Caco-2 (cell line): ENCODE results near the gene FAM170B. TPM values are rescaled to one million over a fixed set of nuclear protein-coding genes. Genes with fewer than 3 reads are reported as not detected.

Experiments
- BruUV-seq: library from RNA; stranded (reverse); fragments of 400-500 nt; replicated peaks from 2 replicates; lab custom pipeline; 2021; lab: Mats Ljungman, UMichigan
- CTCF ChIA-PET: fragments of 300-600 bp; sonication (Branson Sonifier 250); formaldehyde crosslinking; loops from one replicate; lab custom pipeline; 2022; ENCODE audit warnings: antibody characterized with exemption; lab: Charles Lee
- POLR2A ChIA-PET: fragments of 300-600 bp; sonication (Branson Sonifier 250); formaldehyde crosslinking; loops from one replicate; lab custom pipeline; 2022; ENCODE audit warnings: antibody characterized with exemption; lab: Charles Lee
- DNase-seq, 2 experiments: peaks; one replicate each; pipeline versions ENCODE4 v3.0.0 to v3.0.0-alpha.2; 2020 to 2022
- H3K27me3 ChIP-seq: replicated peaks from 2 replicates; pipeline ENCODE4 v1.6.0; 2011; ENCODE audit warnings: low read length; ENCODE audit not compliant: control insufficient read depth, insufficient read depth
- H3K36me3 ChIP-seq: 2 replicates; pipeline ENCODE4 v1.5.1; 2011; ENCODE audit warnings: low read length; ENCODE audit not compliant: control insufficient read depth, insufficient read depth
- H3K4me1 ChIP-seq: fragments of 250-450 bp; sonication (Bioruptor Pico); 2 replicates; pipeline ENCODE4 v1.5.1; 2020; ENCODE audit warnings: mild to moderate bottlenecking
- H3K4me3 ChIP-seq: 2 replicates; pipeline ENCODE4 v1.5.1; 2011; ENCODE audit warnings: low read depth, mild to moderate bottlenecking, control low read depth, low read length
- H3K9me3 ChIP-seq: fragments of 250-450 bp; sonication (Bioruptor Pico); 2 replicates; pipeline ENCODE4 v1.5.1; 2020; ENCODE audit warnings: mild to moderate bottlenecking, moderate library complexity
- H3K27ac Mint-ChIP-seq: one replicate; pipeline ENCODE4 v1.8.0; 2022; ENCODE audit warnings: mixed read lengths; ENCODE audit not compliant: unreplicated experiment
- H3K27me3 Mint-ChIP-seq: one replicate; pipeline ENCODE4 v1.8.0; 2022; ENCODE audit warnings: mixed read lengths; ENCODE audit not compliant: insufficient read depth, unreplicated experiment
- H3K36me3 Mint-ChIP-seq: one replicate; pipeline ENCODE4 v1.8.0; 2022; ENCODE audit warnings: mild to moderate bottlenecking, mixed read lengths; ENCODE audit not compliant: insufficient read depth, unreplicated experiment
- H3K4me1 Mint-ChIP-seq: one replicate; pipeline ENCODE4 v1.8.0; 2022; ENCODE audit warnings: low read depth, mixed read lengths; ENCODE audit not compliant: unreplicated experiment
- H3K4me3 Mint-ChIP-seq: one replicate; pipeline ENCODE4 v1.8.0; 2022; ENCODE audit warnings: mild to moderate bottlenecking, moderate library complexity, mixed read lengths; ENCODE audit not compliant: unreplicated experiment
- H3K9me3 Mint-ChIP-seq: one replicate; pipeline ENCODE4 v1.8.0; 2022; ENCODE audit warnings: mixed read lengths; ENCODE audit not compliant: unreplicated experiment
- intact Hi-C: fragments of 100-400 bp; cut with micrococcal nuclease; formaldehyde crosslinking; loops from one replicate; pipeline ENCODE4 v1.10.0; 2022; ENCODE audit not compliant: unreplicated experiment
- total RNA-seq: library from RNA; stranded (reverse); gene quantifications from 2 replicates; pipeline ENCODE4 v1.2.3, GENCODE V29; 2022
- TF ChIP-seq, protein P1 (sequence below), 2 experiments: fragments of 200-600 bp in 1 of 2; IDR thresholded peaks; 1 replicate in 1 of 2; 2 replicates in 1 of 2; pipeline versions ENCODE4 v1.5.1 to v1.8.0; 2011 to 2022; ENCODE audit warnings: antibody characterized with exemption in 1 of 2, control low read depth in 1 of 2, inconsistent platforms in 1 of 2, low read depth in 1 of 2, low read length in 1 of 2, mild to moderate bottlenecking in 1 of 2, moderate library complexity in 1 of 2; ENCODE audit not compliant: insufficient read depth in 1 of 2, severe bottlenecking in 1 of 2, unreplicated experiment in 1 of 2

The FAM170B gene
- total RNA-seq, 1 experiment from 2014 or later = not detected

DNA sequence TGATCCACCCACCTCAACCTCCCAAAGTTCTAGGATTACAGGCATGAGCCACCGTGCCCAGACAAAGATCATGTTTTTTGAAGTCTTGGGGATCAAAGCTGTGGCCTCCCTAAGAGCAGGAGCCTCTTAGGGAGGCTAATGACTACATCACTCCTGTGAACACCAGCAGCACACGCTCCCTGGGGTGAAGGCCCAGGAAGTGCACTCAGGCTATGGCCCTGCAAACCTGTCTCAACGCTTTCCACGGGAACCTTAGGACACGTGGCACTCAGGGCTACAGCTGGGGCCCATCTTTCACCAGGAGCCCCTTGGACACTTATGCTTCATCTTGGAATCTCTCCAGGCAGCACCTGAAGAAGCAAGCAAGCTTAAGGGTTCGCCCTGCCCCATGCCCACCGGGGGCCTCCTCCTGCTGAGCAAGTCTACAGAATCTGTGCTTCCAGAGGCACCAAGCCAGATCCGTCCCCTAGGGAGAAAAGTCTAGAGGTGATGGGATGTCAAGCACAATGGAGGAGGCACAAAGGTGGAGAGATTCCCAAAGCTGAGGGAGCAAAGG is 36.9 kb downstream of the FAM170B start:
- H3K9me3 Mint-ChIP-seq = peaks cover 7% of the 10 kb centered on the region
- Histone ChIP-seq H3K27me3 (peaks cover 1% of the 10 kb centered on the region; the same call in 1 of the 2 replicates), H3K4me3 (no peak overlapping the region), H3K4me1 (no peaks in the 10 kb centered on the region), H3K36me3 (no peaks in the 10 kb centered on the region), H3K9me3 (no peaks in the 10 kb centered on the region)
- DNase-seq = no peak
- no TSS peak for BruUV-seq
- peaks cover 40% of the 10 kb centered on the region for H3K27me3 Mint-ChIP-seq
- intact Hi-C loops = no loop called here
- no peak overlapping the region for H3K4me3 Mint-ChIP-seq
- TF ChIP-seq, protein P1, sequence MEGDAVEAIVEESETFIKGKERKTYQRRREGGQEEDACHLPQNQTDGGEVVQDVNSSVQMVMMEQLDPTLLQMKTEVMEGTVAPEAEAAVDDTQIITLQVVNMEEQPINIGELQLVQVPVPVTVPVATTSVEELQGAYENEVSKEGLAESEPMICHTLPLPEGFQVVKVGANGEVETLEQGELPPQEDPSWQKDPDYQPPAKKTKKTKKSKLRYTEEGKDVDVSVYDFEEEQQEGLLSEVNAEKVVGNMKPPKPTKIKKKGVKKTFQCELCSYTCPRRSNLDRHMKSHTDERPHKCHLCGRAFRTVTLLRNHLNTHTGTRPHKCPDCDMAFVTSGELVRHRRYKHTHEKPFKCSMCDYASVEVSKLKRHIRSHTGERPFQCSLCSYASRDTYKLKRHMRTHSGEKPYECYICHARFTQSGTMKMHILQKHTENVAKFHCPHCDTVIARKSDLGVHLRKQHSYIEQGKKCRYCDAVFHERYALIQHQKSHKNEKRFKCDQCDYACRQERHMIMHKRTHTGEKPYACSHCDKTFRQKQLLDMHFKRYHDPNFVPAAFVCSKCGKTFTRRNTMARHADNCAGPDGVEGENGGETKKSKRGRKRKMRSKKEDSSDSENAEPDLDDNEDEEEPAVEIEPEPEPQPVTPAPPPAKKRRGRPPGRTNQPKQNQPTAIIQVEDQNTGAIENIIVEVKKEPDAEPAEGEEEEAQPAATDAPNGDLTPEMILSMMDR (IDR thresholded peaks at IDR 0.05; ENCODE audit: insufficient read depth in 1 of 2, low read depth in 1 of 2, low read length in 1 of 2, severe bottlenecking in 1 of 2, unreplicated experiment in 1 of 2) = no peak
- no peak overlapping the region for H3K27ac Mint-ChIP-seq
- ChIA-PET POLR2A (no interaction called here), CTCF (no interaction called here)
- no peaks in the 10 kb centered on the region for H3K36me3 Mint-ChIP-seq
- H3K4me1 Mint-ChIP-seq = no peaks in the 10 kb centered on the region

DNA sequence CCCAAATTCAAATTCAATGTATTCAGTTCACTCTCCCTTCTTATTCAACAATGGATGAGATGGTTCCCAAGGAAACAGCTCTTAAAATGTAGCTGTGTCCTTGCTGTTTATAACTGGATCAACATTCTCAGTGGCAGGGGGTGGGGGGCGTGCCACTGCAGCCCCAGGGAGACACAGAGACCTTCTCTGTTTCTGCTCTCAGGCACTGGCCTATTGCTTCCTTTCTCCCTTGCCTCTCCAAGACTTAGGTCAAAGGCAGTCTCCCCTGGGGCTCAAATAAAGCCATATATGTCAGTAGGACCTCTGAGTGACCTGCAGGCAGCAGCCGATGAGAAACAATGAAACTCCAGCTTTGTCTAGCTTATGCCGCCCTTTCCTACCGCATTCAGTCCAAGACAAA is 39.2 kb downstream of the FAM170B start:
- Mint-ChIP-seq H3K36me3 (no peaks in the 10 kb centered on the region), H3K27ac (no peak overlapping the region), H3K4me1 (no peaks in the 10 kb centered on the region), H3K9me3 (peaks cover 7% of the 10 kb centered on the region), H3K4me3 (no peak overlapping the region), H3K27me3 (peaks cover 43% of the 10 kb centered on the region)
- Histone ChIP-seq H3K9me3 (no peaks in the 10 kb centered on the region), H3K36me3 (no peaks in the 10 kb centered on the region), H3K27me3 (peaks cover 1% of the 10 kb centered on the region; the same call in 1 of the 2 replicates), H3K4me3 (no peak overlapping the region), H3K4me1 (no peaks in the 10 kb centered on the region)
- DNase-seq = no peak
- TF ChIP-seq, protein P1 (IDR thresholded peaks at IDR 0.05; ENCODE audit: insufficient read depth in 1 of 2, low read depth in 1 of 2, low read length in 1 of 2, severe bottlenecking in 1 of 2, unreplicated experiment in 1 of 2) = no peak
- intact Hi-C loops = no loop called here
- no TSS peak for BruUV-seq
- CTCF ChIA-PET = no interaction called here
- POLR2A ChIA-PET = no interaction called here

DNA sequence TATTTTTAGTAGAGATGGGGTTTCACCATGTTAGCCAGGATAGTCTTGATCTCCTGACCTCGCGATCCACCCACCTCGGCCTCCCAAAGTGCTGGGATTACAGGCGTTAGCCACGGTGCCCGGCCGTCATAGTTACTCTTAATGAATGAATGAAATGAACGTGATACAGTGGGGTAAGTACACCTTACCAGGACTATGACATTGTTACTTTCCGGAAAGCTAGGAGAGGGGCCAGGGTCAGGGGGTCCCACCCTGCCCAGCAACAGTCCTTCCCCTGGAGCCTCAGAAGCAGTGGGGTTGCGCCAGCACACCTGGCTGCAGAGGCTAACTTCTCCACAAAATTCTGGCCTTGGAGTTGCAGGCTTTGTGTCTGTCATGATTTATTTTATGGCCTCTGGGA is 39.9 kb downstream of the FAM170B start:
- POLR2A ChIA-PET = no interaction called here
- no peaks in the 10 kb centered on the region for H3K4me1 Mint-ChIP-seq

More for the DNA sequence above, 39.9 kb downstream of the FAM170B start:
- peaks cover 7% of the 10 kb centered on the region for H3K9me3 Mint-ChIP-seq
- no peak overlapping the region for H3K4me3 Mint-ChIP-seq
- H3K27me3 Mint-ChIP-seq = peaks cover 45% of the 10 kb centered on the region
- Histone ChIP-seq H3K4me1 (no peaks in the 10 kb centered on the region), H3K27me3 (peaks cover 1% of the 10 kb centered on the region; the same call in 1 of the 2 replicates), H3K9me3 (no peaks in the 10 kb centered on the region), H3K36me3 (no peaks in the 10 kb centered on the region), H3K4me3 (no peak overlapping the region)
- DNase-seq = no peak
- intact Hi-C loops = no loop called here
- TF ChIP-seq, protein P1 (IDR thresholded peaks at IDR 0.05; ENCODE audit: insufficient read depth in 1 of 2, low read depth in 1 of 2, low read length in 1 of 2, severe bottlenecking in 1 of 2, unreplicated experiment in 1 of 2) = no peak
- CTCF ChIA-PET = interaction anchor here (0.6 kb wide), 1 partner anchor 146 kb away, joined by 3 read pairs; no protein-coding TSS in a partner anchor
- BruUV-seq = no TSS peak
- H3K27ac Mint-ChIP-seq = no peak overlapping the region
- H3K36me3 Mint-ChIP-seq = no peaks in the 10 kb centered on the region
